Left ventricle myocardium superior (tissue), 1 donor: Measurements from ENCODE around the gene LIMS4. TPM values are rescaled to one million over a fixed set of nuclear protein-coding genes. Genes with fewer than 3 reads are reported as not detected.
"Not testable (repeated sequence)": the region's sequence is repeated elsewhere in the genome, so short reads cannot be mapped to it uniquely, and the experiment has no call there.

Source experiments
- ATAC-seq: fragments of 200-7000 bp; cut with Tn5 transposase; one replicate; pipeline ENCODE4 v1.9.1; 2020; ENCODE audit warnings: mild to moderate bottlenecking, moderate library complexity
- DNase-seq: peaks from one replicate; pipeline ENCODE4 v3.0.0-alpha.2; 2020
- intact Hi-C: fragments of 100-400 bp; cut with micrococcal nuclease; formaldehyde crosslinking; loops from one replicate; pipeline ENCODE4 v1.11.0; 2022
- total RNA-seq: library from RNA; stranded (reverse); fragmentation: NEBNext Ultra II Directional; extraction: Animal tissue kit (Norgen Biotek cat#: 25700); gene quantifications from one replicate; pipeline ENCODE4 v1.2.1, GENCODE V29; 2021
- donor health status: DM: no; HTN: yes; CAD: no; lungs with severe emphysema.

The LIMS4 gene
- total RNA-seq, 1 donor from 2014 or later = 2.8 TPM

DNA sequence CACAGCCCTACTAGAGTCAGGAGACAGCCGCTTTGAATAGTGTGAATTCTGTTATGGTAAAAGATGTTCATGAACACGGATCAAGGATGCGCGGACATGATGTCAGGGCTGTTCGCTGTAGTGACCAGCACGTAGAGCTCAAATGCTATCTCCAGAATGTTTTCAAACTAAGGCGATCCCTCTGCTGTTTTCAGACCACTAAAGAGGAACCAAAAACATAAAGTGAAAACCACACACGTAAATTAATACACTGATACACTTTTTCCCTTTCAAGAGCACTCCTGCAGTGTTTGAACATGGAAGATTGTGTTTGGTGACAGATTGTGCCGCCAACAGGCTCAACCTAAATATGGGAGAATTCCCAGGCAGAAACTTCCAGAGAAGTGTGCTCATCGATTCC lies 73.2 kb downstream of the LIMS4 start:
- ATAC-seq, DNase-seq, intact Hi-C loops: not testable (repeated sequence)

GRCh38 chr2:110395990-110396389 lies 76.6 kb downstream of the LIMS4 start:
- DNase-seq, ATAC-seq, intact Hi-C loops: not testable (repeated sequence)

Other genes starting within 250 kb of the LIMS4 start
- 17.4 TPM for gene RGPD6, start 104.4 kb upstream of the LIMS4 start, total RNA-seq
- 0.82 TPM for gene BUB1, start 205.2 kb upstream of the LIMS4 start, total RNA-seq